Transverse colon (tissue), 4 donors: Measurements from ENCODE around the gene GJB5. TPM values are rescaled to one million over a fixed set of nuclear protein-coding genes. Genes with fewer than 3 reads are reported as not detected.

ENCODE experiments used
- DNase-seq: peaks from one replicate; pipeline ENCODE4 v3.0.0-alpha.2; 2019
- H3K27ac ChIP-seq, 4 donors: fragments of 200-600 bp; sonication (generic); 2 replicates each; pipeline ENCODE4 v1.5.1; 2016 to 2018; ENCODE audit warnings: inconsistent platforms in 4 of 4
- H3K27me3 ChIP-seq: fragments of 200-600 bp; sonication (generic); 2 replicates; pipeline ENCODE4 v1.5.1; 2017; ENCODE audit warnings: inconsistent platforms
- H3K36me3 ChIP-seq, 4 donors: fragments of 200-600 bp; sonication (generic); 2 replicates each; pipeline ENCODE4 v1.5.1; 2017 to 2019; ENCODE audit warnings: inconsistent platforms in 4 of 4
- H3K4me1 ChIP-seq, 4 donors: fragments of 200-600 bp; sonication (generic); 2 replicates each; pipeline ENCODE4 v1.5.1; 2017 to 2020; ENCODE audit warnings: inconsistent platforms in 4 of 4
- H3K4me3 ChIP-seq, 4 donors: fragments of 200-600 bp; sonication (generic); 1 replicate in 1 of 4; 2 replicates in 3 of 4; pipeline versions ENCODE4 v1.5.1 to v1.6.1; 2017 to 2019; ENCODE audit warnings: inconsistent platforms in 4 of 4
- H3K9me3 ChIP-seq, 2 donors: fragments of 200-600 bp; sonication (generic); 2 replicates each; pipeline ENCODE4 v1.5.1; 2017 to 2019; ENCODE audit warnings: inconsistent platforms in 2 of 2
- CTCF ChIP-seq, 5 experiments: fragments of 200-600 bp in 3 of 5; fragments of 450-650 bp in 2 of 5; sonication (generic) in 3 of 5; IDR thresholded peaks; 1 replicate in 2 of 5; 2 replicates in 3 of 5; pipeline ENCODE4 v1.5.1; 2016 to 2017; ENCODE audit warnings: antibody characterized with exemption in 5 of 5, inconsistent platforms in 3 of 5, mild to moderate bottlenecking in 2 of 5, moderate library complexity in 1 of 5
- EP300 ChIP-seq: sonication (generic); formaldehyde crosslinking; IDR thresholded peaks from one replicate; pipeline ENCODE4 v1.6.1; 2017; ENCODE audit warnings: antibody characterized with exemption, low read depth
- POLR2A ChIP-seq: fragments of 450-650 bp; IDR thresholded peaks from one replicate; pipeline ENCODE4 v1.6.1; 2016; ENCODE audit warnings: antibody characterized with exemption, mild to moderate bottlenecking, moderate library complexity
- POLR2AphosphoS5 ChIP-seq, 3 donors: sonication (generic); formaldehyde crosslinking; IDR thresholded peaks; one replicate each; pipeline ENCODE4 v1.6.1; 2016; ENCODE audit warnings: antibody characterized with exemption in 3 of 3
- WGBS, 2 donors: methylation state at CpG; one replicate each; pipeline ENCODE4 v1.1.5; 2018; ENCODE audit warnings: low coverage in 1 of 2; 5-methylcytosine and 5-hydroxymethylcytosine counted together
- in situ Hi-C, 4 donors: fragments of 200-750 bp; cut with MboI; loops; one replicate each; pipeline versions ENCODE4 v1.15.0 to v1.15.1; 2017; ENCODE audit warnings: low sequenced_read_pairs in 3 of 4, low pct_ligation_motif_present in 1 of 4, low pct_unique_long_range_greater_than_20kb in 1 of 4
- intact Hi-C: fragments of 100-400 bp; cut with DNase I; formaldehyde crosslinking; loops from one replicate; pipeline ENCODE4 v1.15.1; 2023; ENCODE audit warnings: low total_unique reads
- total RNA-seq, 4 donors: library from RNA; depleted of rRNA; stranded (reverse); fragments of >200 nt; gene quantifications; one replicate each; pipeline ENCODE4 v1.1.0, GENCODE V29; 2016

Gene GJB5
- total RNA-seq, 4 donors from 2014 or later, result not detected

- Histone ChIP-seq H3K9me3 (no peaks in the 10 kb centered on the region), H3K4me3 (no peak overlapping the region), H3K27ac (no peak overlapping the region), H3K36me3 (no peaks in the 10 kb centered on the region), H3K4me1 (peaks cover 0 to 4% (median 2%) of the 10 kb centered on the region in 4 donors), H3K27me3 (no peaks in the 10 kb centered on the region)
- intact Hi-C loops (loop anchor here (10.0 kb wide), 1 partner anchor 1110 kb away; no protein-coding TSS in a partner anchor), in situ Hi-C loops (loop anchor here in 3 of 4 donors (10.0 to 25.0 kb wide), 3 partner anchors 280 to 1108 kb away; no protein-coding TSS in a partner anchor)
- DNase-seq, result no peak
- WGBS, 2 donors, result 68% methylated on average over 3 of the region's 3 CpGs; no CpG with 5 or more reads in 1 of the 2 donors
- no peak for TF ChIP-seq POLR2A
- TF ChIP-seq EP300, result no peak
- TF ChIP-seq CTCF (IDR thresholded peaks at IDR 0.05), result no peak
- no peak for TF ChIP-seq POLR2AphosphoS5 (IDR thresholded peaks at IDR 0.05)
Observed at GRCh38 chr1:34744851-34745250, 10.0 kb upstream of the GJB5 start.

- TF ChIP-seq POLR2AphosphoS5 (IDR thresholded peaks at IDR 0.05) (no peak), CTCF (IDR thresholded peaks at IDR 0.05) (no peak), EP300 (no peak), POLR2A (no peak)
- Histone ChIP-seq H3K27ac (no peak overlapping the region), H3K27me3 (no peaks in the 10 kb centered on the region), H3K9me3 (no peaks in the 10 kb centered on the region), H3K36me3 (no peaks in the 10 kb centered on the region), H3K4me1 (peaks cover 0 to 4% (median 2%) of the 10 kb centered on the region in 4 donors), H3K4me3 (no peak overlapping the region)
- 81% methylated on average over 5 of the region's 5 CpGs; no CpG with 5 or more reads in 1 of the 2 donors for WGBS, 2 donors
- DNase-seq, result no peak
- in situ Hi-C loops, result loop anchor here in 3 of 4 donors (10.0 to 25.0 kb wide), 3 partner anchors 281 to 1108 kb away; no protein-coding TSS in a partner anchor
- intact Hi-C loops, result loop anchor here (10.0 kb wide), 1 partner anchor 1111 kb away; no protein-coding TSS in a partner anchor
Observed at GRCh38 chr1:34745666-34746065, 9.2 kb upstream of the GJB5 start.

- TF ChIP-seq POLR2AphosphoS5 (IDR thresholded peaks at IDR 0.05) (no peak), EP300 (no peak)
- 89% methylated on average over 4 of the region's 4 CpGs; no CpG with 5 or more reads in 1 of the 2 donors for WGBS, 2 donors
- DNase-seq, result no peak
- Histone ChIP-seq H3K36me3 (no peaks in the 10 kb centered on the region), H3K27me3 (no peaks in the 10 kb centered on the region), H3K4me1 (peaks cover 0 to 4% (median 2%) of the 10 kb centered on the region in 4 donors), H3K9me3 (no peaks in the 10 kb centered on the region), H3K27ac (no peak overlapping the region), H3K4me3 (no peak overlapping the region)
- in situ Hi-C loops (loop anchor here in 3 of 4 donors (10.0 to 25.0 kb wide), 3 partner anchors 281 to 1109 kb away; no protein-coding TSS in a partner anchor), intact Hi-C loops (loop anchor here (10.0 kb wide), 1 partner anchor 1111 kb away; no protein-coding TSS in a partner anchor)
Observed at GRCh38 chr1:34746101-34746500, 8.7 kb upstream of the GJB5 start.

GRCh38 chr1:34746785-34747637 is 7.8 kb upstream of the GJB5 start:
- Histone ChIP-seq H3K27me3 (no peaks in the 10 kb centered on the region), H3K4me1 (peaks cover 0 to 4% (median 2%) of the 10 kb centered on the region in 4 donors), H3K4me3 (no peak overlapping the region), H3K36me3 (no peaks in the 10 kb centered on the region), H3K9me3 (no peaks in the 10 kb centered on the region), H3K27ac (no peak overlapping the region)
- whole genome bisulfite sequencing, 2 donors, result 55 to 71% methylated on average over 3 to 18 of the region's 18 CpGs
- in situ Hi-C loops, result loop anchor here in 3 of 4 donors (10.0 to 25.0 kb wide), 3 partner anchors 282 to 1110 kb away; no protein-coding TSS in a partner anchor
- TF ChIP-seq CTCF (IDR thresholded peaks at IDR 0.05), result no peak
- TF ChIP-seq POLR2AphosphoS5 (IDR thresholded peaks at IDR 0.05), result no peak
- no peak for TF ChIP-seq POLR2A
- no peak for TF ChIP-seq EP300
- intact Hi-C loops, result loop anchor here (10.0 kb wide), 1 partner anchor 1112 kb away; no protein-coding TSS in a partner anchor
- DNase-seq, result peak; percentile 21
